ENCODE measurements around the gene HEMGN. TPM values are rescaled to one million over a fixed set of nuclear protein-coding genes. Genes with fewer than 3 reads are reported as not detected.
"Not testable (repeated sequence)": the region's sequence is repeated elsewhere in the genome, so short reads cannot be mapped to it uniquely, and the experiment has no call there.

Gene HEMGN, protein sequence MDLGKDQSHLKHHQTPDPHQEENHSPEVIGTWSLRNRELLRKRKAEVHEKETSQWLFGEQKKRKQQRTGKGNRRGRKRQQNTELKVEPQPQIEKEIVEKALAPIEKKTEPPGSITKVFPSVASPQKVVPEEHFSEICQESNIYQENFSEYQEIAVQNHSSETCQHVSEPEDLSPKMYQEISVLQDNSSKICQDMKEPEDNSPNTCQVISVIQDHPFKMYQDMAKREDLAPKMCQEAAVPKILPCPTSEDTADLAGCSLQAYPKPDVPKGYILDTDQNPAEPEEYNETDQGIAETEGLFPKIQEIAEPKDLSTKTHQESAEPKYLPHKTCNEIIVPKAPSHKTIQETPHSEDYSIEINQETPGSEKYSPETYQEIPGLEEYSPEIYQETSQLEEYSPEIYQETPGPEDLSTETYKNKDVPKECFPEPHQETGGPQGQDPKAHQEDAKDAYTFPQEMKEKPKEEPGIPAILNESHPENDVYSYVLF
- total RNA-seq (2014; rRNA removed; shearing (Covaris generic); ENCODE audit: low replicate concordance) = not detected in 2 replicates

DNA sequence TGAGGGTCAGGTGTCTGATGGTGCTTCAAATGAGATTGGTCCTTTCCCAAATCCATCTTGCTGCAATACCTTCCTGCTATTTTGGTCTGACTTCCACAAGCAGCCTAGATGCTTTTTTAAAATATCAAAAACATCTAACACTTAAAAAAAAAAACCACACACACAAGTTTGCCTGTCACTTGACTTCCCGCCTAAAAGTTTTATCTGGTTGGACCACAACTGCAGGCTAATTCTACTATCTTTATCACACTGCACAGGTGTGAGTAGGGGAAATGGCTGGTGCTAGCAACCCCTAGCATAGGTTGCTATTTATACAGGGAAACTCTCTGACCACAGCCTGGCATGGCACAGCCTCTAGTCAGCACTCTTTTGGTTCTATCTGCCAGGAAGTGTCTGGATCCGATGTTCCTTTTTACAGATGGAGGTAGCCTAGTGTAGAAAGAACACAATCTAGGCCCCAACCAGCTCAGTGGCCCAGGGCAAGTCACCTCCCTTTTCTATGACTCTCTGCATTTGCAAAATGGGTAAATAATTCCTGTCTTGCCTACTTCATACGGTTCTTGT lies at the start of gene HEMGN:
Gene HEMGN (minus strand): TSS at position 92 of the 564 bp plus-strand sequence. CDS start 36 bp downstream, at position 56.
- Histone ChIP-seq H3K36me3 (no peaks in the 10 kb centered on the region), H3K9me3 (no peaks in the 10 kb centered on the region), H3K27me3 (peaks cover 35% of the 10 kb centered on the region), H3K4me3 (no peak within 1 kb of the TSS)
- DNase-seq = no peak

DNA sequence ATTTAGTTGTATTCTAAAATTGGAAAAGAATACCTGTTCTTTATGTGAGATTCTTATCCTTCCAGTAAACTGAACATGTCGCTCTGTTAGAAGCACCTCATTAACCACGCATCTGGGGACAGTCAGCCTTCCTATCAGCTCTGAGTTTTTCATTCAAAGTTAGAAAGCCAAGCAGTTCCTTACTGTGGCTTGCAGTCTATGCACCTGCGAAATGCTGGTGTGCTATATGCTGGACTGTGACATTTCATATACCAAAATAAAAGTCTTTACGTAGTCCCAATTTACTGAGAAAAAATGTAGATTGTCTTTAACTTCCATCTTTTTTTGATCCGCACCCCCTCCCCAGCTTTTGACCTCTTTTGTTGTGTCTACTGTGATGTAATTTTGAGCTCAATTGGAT lies 49.5 kb upstream of the HEMGN start:
- peaks cover 49% of the 10 kb centered on the region for H3K36me3 ChIP-seq
- no peak for DNase-seq
- H3K9me3 ChIP-seq = no peaks in the 10 kb centered on the region
- H3K4me3 ChIP-seq = no peak overlapping the region
- H3K27me3 ChIP-seq = no peaks in the 10 kb centered on the region

DNA sequence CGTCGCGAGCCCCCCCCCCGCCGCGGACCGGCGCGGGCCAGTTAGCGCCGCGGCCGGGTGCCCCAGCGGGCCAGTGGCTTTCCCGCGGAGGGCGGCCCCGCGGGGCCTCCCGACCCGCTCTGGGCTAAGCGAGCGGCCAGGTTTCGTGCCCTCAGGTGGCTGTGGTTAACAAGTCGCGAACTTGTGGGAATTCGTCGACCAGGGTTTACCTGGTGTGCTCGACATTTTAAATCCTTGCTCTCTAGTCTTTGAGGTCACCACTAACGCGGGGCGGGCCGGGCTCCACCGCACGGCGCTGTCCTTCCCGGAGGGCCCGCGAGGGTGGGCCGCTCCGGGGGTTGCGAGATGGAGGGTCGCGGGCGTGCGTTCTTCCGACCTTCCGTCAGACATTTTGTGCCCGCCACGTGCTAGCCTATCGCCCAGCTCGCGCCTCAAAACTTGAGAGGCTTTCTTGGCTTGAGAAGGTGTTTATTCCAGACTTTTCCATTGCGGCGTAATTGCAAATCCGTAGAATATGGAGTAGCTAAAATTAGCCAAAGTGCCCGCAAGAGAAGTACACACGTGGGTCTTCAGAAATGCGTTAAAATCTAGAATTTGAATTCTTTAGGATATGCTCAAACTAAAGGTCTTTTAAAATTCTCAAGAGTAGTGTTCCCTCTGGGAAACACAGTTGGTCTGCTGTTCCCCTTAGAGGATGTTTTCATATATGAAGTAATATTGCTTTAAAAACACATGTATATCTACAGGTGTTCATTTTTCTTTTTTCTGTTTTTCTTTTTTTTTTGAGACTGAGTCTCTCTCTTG lies 47.3 kb upstream of the HEMGN start:
- DNase-seq = peak; percentile 31

DNA sequence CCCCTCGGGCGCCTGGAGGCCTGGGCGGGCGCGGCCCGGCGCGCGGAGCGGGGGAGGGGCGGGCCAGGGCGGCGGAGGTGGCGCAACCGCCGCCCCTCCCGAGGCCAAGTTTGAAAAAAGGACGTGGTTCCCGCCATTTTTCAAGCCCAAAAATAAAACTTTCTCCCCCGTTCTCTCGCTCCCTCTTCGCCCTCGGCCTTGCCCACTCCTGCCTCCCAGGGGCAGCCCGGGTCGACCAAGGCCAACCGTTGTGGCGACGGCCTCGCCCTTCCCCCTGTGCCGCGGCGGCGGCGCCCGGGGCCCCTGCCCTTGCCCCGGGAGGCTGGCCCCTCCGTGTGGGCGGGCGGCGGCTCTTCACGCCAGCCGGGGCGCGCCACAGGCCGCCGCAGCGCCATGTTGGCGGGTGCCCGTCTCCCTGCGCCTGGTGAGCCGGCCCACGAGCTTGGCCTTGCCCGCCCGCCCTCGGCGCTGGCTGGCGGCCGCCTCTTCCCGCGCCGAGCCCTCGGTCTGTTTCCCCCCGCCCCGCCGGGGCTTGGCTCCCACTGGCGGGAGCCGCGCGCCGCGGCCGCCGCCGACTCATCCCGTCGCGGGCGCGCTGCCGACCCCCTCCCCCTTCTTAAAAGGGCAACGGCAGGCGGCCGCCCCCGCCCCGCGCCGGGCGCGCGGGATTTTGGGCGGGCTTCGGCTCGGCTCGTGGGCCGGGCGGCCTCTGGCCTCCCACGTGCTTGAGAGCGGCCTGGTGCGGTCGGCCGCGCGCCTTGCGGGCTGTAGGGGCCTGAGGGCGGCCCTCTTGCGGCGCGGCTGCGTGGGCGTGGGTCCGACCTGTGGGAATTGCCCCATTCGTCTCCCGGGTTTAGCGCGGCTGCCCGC lies 46.5 kb upstream of the HEMGN start:
- DNase-seq = peak; percentile 89
- H3K36me3 ChIP-seq = peaks cover 26% of the 10 kb centered on the region
- no peaks in the 10 kb centered on the region for H3K27me3 ChIP-seq
- H3K4me3 ChIP-seq = peak overlapping the region; percentile 98
- H3K9me3 ChIP-seq = no peaks in the 10 kb centered on the region

More for the DNA sequence above, 47.3 kb upstream of the HEMGN start:
- H3K9me3 ChIP-seq = no peaks in the 10 kb centered on the region
- H3K4me3 ChIP-seq = peak overlapping the region; percentile 98
- no peaks in the 10 kb centered on the region for H3K27me3 ChIP-seq
- peaks cover 34% of the 10 kb centered on the region for H3K36me3 ChIP-seq

DNA sequence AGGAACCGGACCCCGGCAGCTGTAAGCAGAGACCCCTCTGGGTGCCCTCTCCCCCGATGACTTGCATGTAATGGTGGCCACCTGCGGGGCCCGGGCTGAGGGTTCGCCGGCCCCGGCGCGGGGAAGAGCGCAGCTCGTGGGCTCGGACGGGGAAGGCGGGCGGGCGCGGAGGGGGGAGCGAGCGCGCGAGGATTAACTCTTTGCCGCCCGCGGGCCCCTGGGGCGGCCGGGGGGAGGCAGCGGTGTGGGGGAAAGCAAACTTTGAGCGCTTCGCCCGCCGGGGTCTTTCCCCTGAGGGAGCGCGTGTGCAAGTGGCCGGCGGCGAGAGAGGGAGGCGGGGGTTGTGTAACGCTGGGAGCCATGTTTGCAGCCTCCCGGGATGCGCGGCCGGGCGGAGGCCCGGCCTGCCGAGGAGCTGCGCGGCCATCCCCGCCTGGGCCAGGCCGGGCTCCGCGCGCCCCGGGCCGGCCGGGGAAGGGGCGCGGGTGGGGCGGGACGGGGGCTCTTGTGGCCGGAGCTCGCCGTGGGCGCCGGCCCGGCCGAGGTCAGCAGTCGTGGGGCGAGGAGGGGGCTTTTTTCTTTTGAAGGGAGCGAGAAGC lies 45.7 kb upstream of the HEMGN start:
- peak; percentile 35 for DNase-seq
- H3K27me3 ChIP-seq = no peaks in the 10 kb centered on the region
- peaks cover 26% of the 10 kb centered on the region for H3K36me3 ChIP-seq
- H3K9me3 ChIP-seq = no peaks in the 10 kb centered on the region
- peak overlapping the region; percentile 98 for H3K4me3 ChIP-seq

DNA sequence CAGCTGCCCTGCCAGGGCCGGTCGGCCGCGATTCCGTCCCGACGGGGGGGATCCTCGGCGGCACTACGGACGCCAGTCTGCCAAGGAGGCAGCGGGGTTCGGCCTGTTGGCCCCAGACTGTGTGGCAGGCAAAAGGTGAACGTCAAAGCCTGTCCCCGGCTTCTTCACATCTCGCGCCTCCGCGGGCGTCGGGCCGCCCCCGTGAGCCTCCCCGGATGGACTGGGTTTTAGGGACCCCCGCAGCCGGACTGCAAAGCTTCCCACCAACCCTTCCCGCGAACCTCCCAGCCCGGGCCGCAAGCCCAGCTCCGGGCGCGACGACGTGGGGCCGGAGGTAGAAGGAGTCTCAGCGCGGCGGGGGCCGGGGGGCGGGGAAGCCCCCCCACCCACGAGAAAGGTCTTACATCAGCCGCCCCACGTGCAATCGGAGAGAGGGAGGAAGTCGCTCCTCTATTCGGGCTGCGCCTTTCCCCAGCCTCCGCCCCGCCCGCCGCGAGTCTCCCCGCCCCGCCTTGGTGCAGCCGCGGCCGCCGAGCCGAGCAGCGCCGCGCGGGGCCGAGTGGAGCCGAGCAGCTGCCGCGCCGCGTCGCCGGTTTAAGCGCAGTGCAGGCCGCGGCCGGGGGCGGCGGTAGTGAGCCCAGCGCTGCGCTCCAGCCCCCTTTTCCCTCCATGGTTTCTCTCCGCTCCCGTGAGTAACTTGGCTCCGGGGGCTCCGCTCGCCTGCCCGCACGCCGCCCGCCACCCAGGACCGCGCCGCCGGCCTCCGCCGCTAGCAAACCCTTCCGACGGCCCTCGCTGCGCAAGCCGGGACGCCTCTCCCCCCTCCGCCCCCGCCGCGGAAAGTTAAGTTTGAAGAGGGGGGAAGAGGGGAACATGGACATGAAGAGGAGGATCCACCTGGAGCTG lies 45.0 kb upstream of the HEMGN start, which contains the start of gene ANP32B:
Gene ANP32B (plus strand): TSS at position 659 of the 906 bp plus-strand sequence. CDS start 215 bp downstream, at position 874.
- Histone ChIP-seq H3K36me3 (peaks cover 26% of the 10 kb centered on the region), H3K4me3 (peak within 1 kb of the TSS; percentile 98), H3K27me3 (no peaks in the 10 kb centered on the region), H3K9me3 (no peaks in the 10 kb centered on the region)
- peak; percentile 96 for DNase-seq

DNA sequence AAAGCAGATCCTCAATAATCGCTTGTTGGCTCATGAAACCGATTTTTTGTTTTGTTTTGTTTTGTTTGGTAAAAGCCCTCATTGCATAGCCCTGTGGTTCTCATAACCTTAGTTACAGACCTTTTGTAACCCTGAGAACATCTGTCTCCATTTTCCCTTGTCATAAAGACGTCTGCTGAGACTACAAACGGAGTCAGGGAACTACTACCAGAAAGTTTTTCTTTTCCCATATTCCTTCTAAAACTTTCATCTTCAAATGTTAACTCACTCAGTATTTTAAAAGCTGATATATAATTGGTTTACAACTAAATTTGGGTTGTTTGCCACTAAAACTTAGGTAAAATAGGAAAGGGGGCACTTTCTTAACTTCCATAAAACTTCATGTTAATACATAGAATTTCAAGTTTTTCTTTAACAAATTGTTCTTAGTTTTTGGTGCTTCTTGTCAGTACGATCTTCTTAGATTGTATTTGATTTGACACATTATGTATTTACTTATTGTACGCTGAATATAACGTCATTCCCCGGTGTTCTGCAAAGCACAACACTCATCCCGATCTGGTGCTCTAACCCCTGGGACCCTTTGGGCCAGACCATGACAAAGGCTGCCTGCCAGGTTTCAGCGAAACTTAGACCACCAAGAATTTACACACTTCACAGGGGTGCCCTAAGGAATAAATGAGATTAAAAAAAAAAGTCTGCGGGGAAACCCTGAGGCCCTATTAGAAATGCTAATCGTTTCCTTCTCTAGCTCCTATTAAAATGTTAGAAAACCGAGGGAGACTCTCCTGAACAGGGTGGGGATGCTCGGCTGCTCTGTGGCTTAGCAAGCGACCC lies 44.1 kb upstream of the HEMGN start:
- DNase-seq = no peak
- Histone ChIP-seq H3K9me3 (no peaks in the 10 kb centered on the region), H3K27me3 (no peaks in the 10 kb centered on the region), H3K4me3 (peak overlapping the region; percentile 98), H3K36me3 (peaks cover 22% of the 10 kb centered on the region)

DNA sequence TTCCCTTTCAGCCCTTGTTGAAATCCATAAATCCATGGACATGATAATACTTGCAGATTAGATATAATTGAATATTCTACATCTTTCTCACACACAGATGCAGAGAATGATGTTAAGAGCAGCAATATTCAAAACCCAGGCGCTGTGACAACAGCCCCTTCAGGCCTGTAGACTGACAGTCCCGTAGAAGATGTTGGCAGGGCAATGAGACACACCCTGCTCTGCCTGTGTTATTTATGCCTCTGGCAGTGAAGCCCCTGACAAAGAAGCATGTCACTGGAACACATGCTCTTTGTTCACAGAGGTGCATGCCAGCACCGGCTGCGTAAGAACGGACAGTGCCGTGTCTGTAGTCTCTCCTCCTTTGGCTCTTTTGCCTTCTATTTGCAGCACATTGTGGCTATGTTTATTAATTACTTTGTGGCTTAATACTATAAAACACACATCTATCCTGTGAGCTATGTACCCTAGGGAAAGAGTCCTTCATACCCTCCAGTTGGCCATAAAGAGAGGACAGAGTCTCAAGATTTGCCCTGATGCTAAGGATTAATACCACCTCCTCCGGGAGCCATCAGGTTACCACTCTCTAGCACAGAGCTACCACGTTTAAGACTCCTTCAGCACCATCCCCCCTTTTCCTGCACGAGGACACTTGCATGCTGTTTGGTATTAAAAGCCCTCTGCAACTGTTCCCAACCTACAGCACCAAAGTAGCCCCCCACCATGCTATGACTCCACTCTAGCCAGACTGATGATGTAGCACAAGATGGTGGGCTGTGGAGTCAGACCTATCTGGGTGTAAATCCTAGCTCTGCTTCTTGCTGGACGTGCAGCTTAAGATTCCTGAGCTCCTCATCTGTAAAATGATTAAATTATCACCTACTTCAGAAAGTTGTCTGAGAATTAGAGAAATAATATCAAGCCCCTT lies 43.2 kb upstream of the HEMGN start:
- H3K9me3 ChIP-seq = no peaks in the 10 kb centered on the region
- DNase-seq = peak; percentile 62
- H3K27me3 ChIP-seq = no peaks in the 10 kb centered on the region
- H3K36me3 ChIP-seq = peaks cover 14% of the 10 kb centered on the region
- H3K4me3 ChIP-seq = no peak overlapping the region

DNA sequence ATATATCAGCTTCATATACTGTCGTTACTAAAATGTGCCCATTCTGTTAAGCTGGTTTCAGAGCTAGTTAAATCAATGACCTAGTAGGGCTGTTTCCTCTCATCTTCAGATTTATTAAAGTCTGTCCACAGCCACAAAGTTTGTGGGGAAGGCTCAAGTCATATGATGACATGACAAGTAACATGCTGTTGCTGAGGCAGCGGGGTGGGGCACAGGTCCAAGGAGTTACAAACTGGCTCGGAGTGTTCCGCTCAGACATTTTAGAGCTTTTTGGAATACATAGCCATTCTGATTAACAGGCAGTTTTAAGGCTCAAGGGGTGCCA lies 42.5 kb upstream of the HEMGN start:
- peak; percentile 56 for DNase-seq
- Histone ChIP-seq H3K9me3 (no peaks in the 10 kb centered on the region), H3K36me3 (peaks cover 9% of the 10 kb centered on the region), H3K27me3 (no peaks in the 10 kb centered on the region), H3K4me3 (no peak overlapping the region)

DNA sequence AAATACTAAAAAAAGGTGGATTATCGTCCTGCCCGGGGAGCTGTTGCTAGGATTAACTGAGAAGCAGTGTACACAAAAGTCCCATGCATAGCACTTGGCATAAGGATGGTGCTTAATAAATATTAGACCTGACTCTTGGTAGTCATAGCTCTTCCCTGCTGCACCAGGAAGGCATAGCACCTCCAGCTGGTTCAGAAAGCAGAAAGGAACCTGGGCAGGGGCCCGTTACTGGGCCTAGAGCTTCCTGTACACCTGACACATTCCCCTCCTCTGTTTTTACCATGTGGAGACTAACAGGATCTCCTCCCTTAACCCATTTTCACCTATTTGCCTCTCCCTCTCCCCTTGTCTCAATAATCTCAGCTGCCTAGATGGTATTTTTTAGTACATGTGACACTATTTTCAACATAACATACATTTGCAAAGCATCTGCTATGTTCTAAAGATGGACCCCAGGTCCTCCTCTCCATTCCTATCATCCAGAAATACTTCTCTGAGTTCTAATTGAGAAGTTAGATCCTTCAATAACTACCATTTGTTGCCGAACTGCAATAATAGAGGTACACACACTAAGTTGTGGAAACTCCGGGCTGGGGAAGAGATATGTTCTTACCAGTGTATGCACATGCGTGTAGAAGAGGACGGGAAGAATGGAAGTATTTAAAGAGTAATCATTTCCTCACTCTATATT lies 42.0 kb upstream of the HEMGN start:
- no peak for DNase-seq
- H3K4me3 ChIP-seq = no peak overlapping the region
- H3K9me3 ChIP-seq = no peaks in the 10 kb centered on the region
- H3K27me3 ChIP-seq = no peaks in the 10 kb centered on the region
- peaks cover 5% of the 10 kb centered on the region for H3K36me3 ChIP-seq

DNA sequence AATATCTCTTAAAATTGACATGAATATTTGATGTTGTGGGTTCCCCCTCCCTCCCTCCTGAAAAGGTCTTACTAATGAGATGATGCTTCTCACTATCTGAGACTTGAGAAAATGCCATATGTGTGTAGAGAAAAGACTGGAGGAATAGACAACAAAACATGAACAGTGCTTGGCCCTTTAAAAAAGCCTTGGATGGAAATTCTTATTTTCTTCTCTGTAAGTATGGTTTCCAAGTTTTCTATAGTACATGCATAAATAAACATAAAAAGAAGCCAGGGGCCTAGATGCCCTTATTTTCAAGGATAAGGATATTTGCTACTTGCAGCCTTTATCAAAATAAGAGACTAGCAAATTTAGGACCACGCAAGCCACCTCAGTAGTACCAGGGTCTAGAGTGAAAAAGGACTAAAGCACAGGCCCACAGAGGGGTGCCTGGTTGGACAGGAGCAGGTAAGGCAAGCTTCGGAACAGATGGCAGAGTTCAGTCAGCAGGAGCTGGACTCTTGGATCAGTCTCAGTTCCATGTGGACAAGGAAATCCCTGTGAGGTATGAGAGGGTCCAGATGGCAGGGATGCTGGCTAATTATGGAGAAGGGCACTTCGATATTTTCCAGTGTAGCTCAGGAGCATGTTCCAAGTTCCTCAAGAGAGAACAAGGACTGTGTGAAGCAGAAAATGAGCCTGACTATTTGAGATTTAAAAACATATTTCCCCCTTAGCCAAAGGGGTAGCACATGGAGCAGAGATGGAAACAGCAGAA lies 40.6 kb upstream of the HEMGN start:
- DNase-seq = no peak
- no peaks in the 10 kb centered on the region for H3K27me3 ChIP-seq
- peaks cover 3% of the 10 kb centered on the region for H3K36me3 ChIP-seq
- no peaks in the 10 kb centered on the region for H3K9me3 ChIP-seq
- H3K4me3 ChIP-seq = no peak overlapping the region

DNA sequence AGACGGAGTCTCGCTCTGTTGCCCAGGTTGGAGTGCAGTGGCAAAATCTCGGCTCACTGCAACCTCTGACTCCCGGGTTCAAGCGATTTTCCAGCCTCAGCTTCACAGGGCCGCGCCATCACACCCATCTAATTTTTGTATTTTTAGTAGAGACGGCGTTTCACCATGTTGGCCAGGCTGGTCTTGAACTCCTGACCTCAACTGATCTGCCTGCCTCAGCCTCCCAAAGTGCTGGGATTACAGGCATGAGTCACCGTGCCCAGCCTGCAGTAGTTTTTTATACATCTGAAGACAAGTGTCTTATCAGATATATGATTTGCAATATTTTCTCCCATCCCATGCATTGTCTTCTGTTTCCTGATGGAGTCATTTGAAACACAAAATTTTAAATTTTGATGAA lies 38.7 kb upstream of the HEMGN start:
- H3K4me3 ChIP-seq, H3K27me3 ChIP-seq, H3K9me3 ChIP-seq, DNase-seq, H3K36me3 ChIP-seq: not testable (repeated sequence)
